Measurements from ENCODE around the gene MYO9A. TPM values are rescaled to one million over a fixed set of nuclear protein-coding genes. Genes with fewer than 3 reads are reported as not detected.

MYO9A gene
- total RNA-seq, 2 donors from 2014 or later: 34.9 to 36.4 TPM

GRCh38 chr15:72136170-72137051, 18.5 kb upstream of the MYO9A start:
- Histone ChIP-seq H3K36me3 (ENCODE audit: control insufficient read depth, insufficient read depth, low read length) (no peaks in the 10 kb centered on the region), H3K4me3 (ENCODE audit: low read length) (no peak overlapping the region), H3K4me1 (ENCODE audit: control insufficient read depth, insufficient read depth, low read length) (peaks cover 8% of the 10 kb centered on the region), H3K9ac (ENCODE audit: extremely low read depth, low read length, poor library complexity, severe bottlenecking) (no peak overlapping the region), H3K27ac (ENCODE audit: low read depth, low read length) (no peak overlapping the region), H3K27me3 (ENCODE audit: control insufficient read depth, insufficient read depth, low read length, poor library complexity, severe bottlenecking) (peaks cover 24% of the 10 kb centered on the region), H3K9me3 (ENCODE audit: control insufficient read depth, low read length) (no peaks in the 10 kb centered on the region)
- Mint-ChIP-seq H3K27me3 (ENCODE audit: insufficient read depth) (peaks cover 20% of the 10 kb centered on the region), H3K36me3 (ENCODE audit: low read depth) (peaks cover 8% of the 10 kb centered on the region), H3K4me3 (no peak overlapping the region), H3K9me3 (no peaks in the 10 kb centered on the region), H3K4me1 (peaks cover 6% of the 10 kb centered on the region), H3K27ac (no peak overlapping the region)
- no peak for DNase-seq
- WGBS, 2 experiments (ENCODE audit: insufficient coverage in 1 of 2, insufficient read length in 1 of 2): 89 to 100% methylated on average over 2 to 3 of the region's 4 CpGs
- no peak for TF ChIP-seq CTCF (conservative IDR thresholded peaks at IDR 0.05)

- H3K27ac ChIP-seq (ENCODE audit: low read depth, low read length): no peak overlapping the region
- no peak for DNase-seq
- H3K9ac ChIP-seq (ENCODE audit: extremely low read depth, low read length, poor library complexity, severe bottlenecking): no peak overlapping the region
- no peaks in the 10 kb centered on the region for H3K9me3 ChIP-seq (ENCODE audit: control insufficient read depth, low read length)
- no peaks in the 10 kb centered on the region for H3K36me3 ChIP-seq (ENCODE audit: control insufficient read depth, insufficient read depth, low read length)
- no peak for TF ChIP-seq CTCF (conservative IDR thresholded peaks at IDR 0.05)
- no peaks in the 10 kb centered on the region for H3K4me1 Mint-ChIP-seq
- H3K27me3 ChIP-seq (ENCODE audit: control insufficient read depth, insufficient read depth, low read length, poor library complexity, severe bottlenecking): peaks cover 19% of the 10 kb centered on the region
- H3K9me3 Mint-ChIP-seq: no peaks in the 10 kb centered on the region
- no peak overlapping the region for H3K27ac Mint-ChIP-seq
- H3K4me3 ChIP-seq (ENCODE audit: low read length): no peak overlapping the region
- 100% methylated on average over 2 of the region's 2 CpGs; no CpG with 5 or more reads in 1 of the 2 experiments for WGBS, 2 experiments (ENCODE audit: insufficient coverage in 1 of 2, insufficient read length in 1 of 2)
- H3K4me1 ChIP-seq (ENCODE audit: control insufficient read depth, insufficient read depth, low read length): peaks cover under 1% of the 10 kb centered on the region
- peaks cover 8% of the 10 kb centered on the region for H3K36me3 Mint-ChIP-seq (ENCODE audit: low read depth)
- H3K27me3 Mint-ChIP-seq (ENCODE audit: insufficient read depth): peaks cover 18% of the 10 kb centered on the region
- H3K4me3 Mint-ChIP-seq: no peak overlapping the region
Measured at GRCh38 chr15:72135719-72136118, 17.8 kb upstream of the MYO9A start.

- Mint-ChIP-seq H3K27me3 (ENCODE audit: insufficient read depth) (no peaks in the 10 kb centered on the region), H3K9me3 (no peaks in the 10 kb centered on the region), H3K4me3 (no peak overlapping the region), H3K27ac (no peak overlapping the region), H3K36me3 (ENCODE audit: low read depth) (no peaks in the 10 kb centered on the region), H3K4me1 (no peaks in the 10 kb centered on the region)
- H3K27me3 ChIP-seq (ENCODE audit: control insufficient read depth, insufficient read depth, low read length, poor library complexity, severe bottlenecking): no peaks in the 10 kb centered on the region
- 90 to 100% methylated on average over 1 of the region's 1 CpG for WGBS, 2 experiments (ENCODE audit: insufficient coverage in 1 of 2, insufficient read length in 1 of 2)
- H3K4me1 ChIP-seq (ENCODE audit: control insufficient read depth, insufficient read depth, low read length): no peaks in the 10 kb centered on the region
- DNase-seq: no peak
- no peak overlapping the region for H3K9ac ChIP-seq (ENCODE audit: extremely low read depth, low read length, poor library complexity, severe bottlenecking)
- no peak overlapping the region for H3K4me3 ChIP-seq (ENCODE audit: low read length)
- no peaks in the 10 kb centered on the region for H3K36me3 ChIP-seq (ENCODE audit: control insufficient read depth, insufficient read depth, low read length)
- H3K9me3 ChIP-seq (ENCODE audit: control insufficient read depth, low read length): no peaks in the 10 kb centered on the region
- H3K27ac ChIP-seq (ENCODE audit: low read depth, low read length): no peak overlapping the region
- no peak for TF ChIP-seq CTCF (conservative IDR thresholded peaks at IDR 0.05)
Measured at GRCh38 chr15:72133211-72133610, 15.3 kb upstream of the MYO9A start.

All from endodermal cell (in vitro differentiated cells).